ENCODE results near the gene DLST.

The DLST gene

GRCh38 chr14:74852922-74853530 is 28.7 kb upstream of the DLST start:
- H3K9me2 ChIP-seq (ENCODE audit: low read depth, low read length): no peaks in the 10 kb centered on the region
- H3K27ac ChIP-seq (ENCODE audit: low read depth, low read length, poor library complexity, severe bottlenecking): no peak overlapping the region
- H4K20me1 ChIP-seq (ENCODE audit: insufficient read depth, low read length): no peaks in the 10 kb centered on the region
- H3K9ac ChIP-seq (ENCODE audit: low read length): no peak overlapping the region
- H3K79me2 ChIP-seq (ENCODE audit: insufficient read depth, low read length): no peaks in the 10 kb centered on the region
- H3K9me3 ChIP-seq (ENCODE audit: low read length): no peaks in the 10 kb centered on the region
- no peaks in the 10 kb centered on the region for H3K27me3 ChIP-seq (ENCODE audit: insufficient read depth, low read length)
- H3K4me1 ChIP-seq (ENCODE audit: insufficient read depth, low read length, severe bottlenecking): no peaks in the 10 kb centered on the region
- no peak overlapping the region for H3K4me2 ChIP-seq (ENCODE audit: low read length)
- H3F3A ChIP-seq (ENCODE audit: insufficient read depth, low read length): no peaks in the 10 kb centered on the region
- H3K36me3 ChIP-seq (ENCODE audit: insufficient read depth, low read length): no peaks in the 10 kb centered on the region
- TF ChIP-seq EZH2 (IDR thresholded peaks at IDR 0.05; ENCODE audit: borderline replicate concordance, low read length): no peak
- TF ChIP-seq CTCF (IDR thresholded peaks at IDR 0.05; ENCODE audit: low read length): no peak
- no peak overlapping the region for H2AFZ ChIP-seq (ENCODE audit: low read length)
- no peak overlapping the region for H3K4me3 ChIP-seq (ENCODE audit: low read depth, low read length, poor library complexity, severe bottlenecking)

GRCh38 chr14:74853581-74853980 is 28.1 kb upstream of the DLST start:
- H3K79me2 ChIP-seq (ENCODE audit: insufficient read depth, low read length): no peaks in the 10 kb centered on the region
- no peaks in the 10 kb centered on the region for H3K9me2 ChIP-seq (ENCODE audit: low read depth, low read length)
- H2AFZ ChIP-seq (ENCODE audit: low read length): no peak overlapping the region
- no peaks in the 10 kb centered on the region for H4K20me1 ChIP-seq (ENCODE audit: insufficient read depth, low read length)
- no peak overlapping the region for H3K4me3 ChIP-seq (ENCODE audit: low read depth, low read length, poor library complexity, severe bottlenecking)
- no peak overlapping the region for H3K9ac ChIP-seq (ENCODE audit: low read length)
- H3K36me3 ChIP-seq (ENCODE audit: insufficient read depth, low read length): no peaks in the 10 kb centered on the region
- H3K4me2 ChIP-seq (ENCODE audit: low read length): no peak overlapping the region
- no peaks in the 10 kb centered on the region for H3K9me3 ChIP-seq (ENCODE audit: low read length)
- no peak overlapping the region for H3K27ac ChIP-seq (ENCODE audit: low read depth, low read length, poor library complexity, severe bottlenecking)
- H3K4me1 ChIP-seq (ENCODE audit: insufficient read depth, low read length, severe bottlenecking): no peaks in the 10 kb centered on the region
- no peaks in the 10 kb centered on the region for H3F3A ChIP-seq (ENCODE audit: insufficient read depth, low read length)
- H3K27me3 ChIP-seq (ENCODE audit: insufficient read depth, low read length): no peaks in the 10 kb centered on the region
- TF ChIP-seq CTCF (IDR thresholded peaks at IDR 0.05; ENCODE audit: low read length): no peak
- no peak for TF ChIP-seq EZH2 (IDR thresholded peaks at IDR 0.05; ENCODE audit: borderline replicate concordance, low read length)

GRCh38 chr14:74855021-74855420 is 26.7 kb upstream of the DLST start:
- no peak overlapping the region for H3K4me3 ChIP-seq (ENCODE audit: low read depth, low read length, poor library complexity, severe bottlenecking)
- H3K9ac ChIP-seq (ENCODE audit: low read length): no peak overlapping the region
- H3F3A ChIP-seq (ENCODE audit: insufficient read depth, low read length): no peaks in the 10 kb centered on the region
- no peak overlapping the region for H3K4me2 ChIP-seq (ENCODE audit: low read length)
- no peaks in the 10 kb centered on the region for H3K36me3 ChIP-seq (ENCODE audit: insufficient read depth, low read length)
- TF ChIP-seq CTCF (IDR thresholded peaks at IDR 0.05; ENCODE audit: low read length) (no peak), EZH2 (IDR thresholded peaks at IDR 0.05; ENCODE audit: borderline replicate concordance, low read length) (no peak)
- no peaks in the 10 kb centered on the region for H3K79me2 ChIP-seq (ENCODE audit: insufficient read depth, low read length)
- H4K20me1 ChIP-seq (ENCODE audit: insufficient read depth, low read length): no peaks in the 10 kb centered on the region
- H3K27ac ChIP-seq (ENCODE audit: low read depth, low read length, poor library complexity, severe bottlenecking): no peak overlapping the region
- no peaks in the 10 kb centered on the region for H3K9me3 ChIP-seq (ENCODE audit: low read length)
- H3K27me3 ChIP-seq (ENCODE audit: insufficient read depth, low read length): no peaks in the 10 kb centered on the region
- no peak overlapping the region for H2AFZ ChIP-seq (ENCODE audit: low read length)
- H3K9me2 ChIP-seq (ENCODE audit: low read depth, low read length): no peaks in the 10 kb centered on the region
- no peaks in the 10 kb centered on the region for H3K4me1 ChIP-seq (ENCODE audit: insufficient read depth, low read length, severe bottlenecking)

Measured in OCI-LY1 (cell line).